ENCODE measurements around the gene EID2. TPM values are rescaled to one million over a fixed set of nuclear protein-coding genes. Genes with fewer than 3 reads are reported as not detected.

EID2 gene
- 13.2 and 19.5 TPM in 2 replicates for total RNA-seq

GRCh38 chr19:39539518-39540332 is at the start of gene EID2:
Gene EID2, minus strand, starts transcription at chr19:39540161. Its CDS starts 82 bp downstream, at chr19:39540079.

GRCh38 chr19:39532233-39533002 is 7.5 kb downstream of the EID2 start, which contains the start of gene EID2B:
Gene EID2B, minus strand, starts transcription at chr19:39532852. Its CDS starts 50 bp downstream, at chr19:39532802.

GRCh38 chr19:39514840-39515550 is 25.0 kb downstream of the EID2 start, which contains the start of gene SELENOV:
Gene SELENOV, plus strand, starts transcription at chr19:39515139. Its CDS starts 74 bp downstream, at chr19:39515213.

GRCh38 chr19:39498798-39499642 is 40.9 kb downstream of the EID2 start, which contains the start of gene DLL3:
Gene DLL3, plus strand, starts transcription at chr19:39498947. Its CDS starts 28 bp downstream, at chr19:39498975.

Other genes with a start within 250 kb of the EID2 start
- not detected in 2 replicates for gene IFNL1, start 243.8 kb downstream of the EID2 start, total RNA-seq
- gene LRFN1, start 219.3 kb downstream of the EID2 start, total RNA-seq, result 0.65 and 1.0 TPM in 2 replicates
- not detected in 2 replicates for gene GMFG, start 204.1 kb downstream of the EID2 start, total RNA-seq
- gene SAMD4B, start 197.7 kb downstream of the EID2 start, total RNA-seq, result 94.0 and 133 TPM in 2 replicates
- gene PAF1, start 149.1 kb downstream of the EID2 start, total RNA-seq, result 39.7 and 61.4 TPM in 2 replicates
- 46.3 and 64.5 TPM in 2 replicates for gene MED29, start 148.8 kb downstream of the EID2 start, total RNA-seq
- gene ZFP36, start 133.3 kb downstream of the EID2 start, total RNA-seq, result 15.0 and 34.1 TPM in 2 replicates
- 27.1 and 55.8 TPM in 2 replicates for gene PLEKHG2, start 127.5 kb downstream of the EID2 start, total RNA-seq
- gene RPS16, start 104.2 kb downstream of the EID2 start, total RNA-seq, result 2,011 and 2,213 TPM in 2 replicates
- 75.0 and 75.4 TPM in 2 replicates for gene SUPT5H, start 94.6 kb downstream of the EID2 start, total RNA-seq
- gene TIMM50, start 59.3 kb downstream of the EID2 start, total RNA-seq, result 97.4 and 144 TPM in 2 replicates
- gene DLL3, start 41.2 kb downstream of the EID2 start, total RNA-seq, result 1.9 and 2.8 TPM in 2 replicates
- gene SELENOV, start 25.0 kb downstream of the EID2 start, total RNA-seq, result 0.81 TPM in 1 of 2 replicates, not detected in the other
- gene EID2B, start 7.3 kb downstream of the EID2 start, total RNA-seq, result 3.3 and 3.9 TPM in 2 replicates
- not detected in 2 replicates for gene LGALS13, start 62.4 kb upstream of the EID2 start, total RNA-seq
- not detected in 2 replicates for gene LGALS16, start 115.8 kb upstream of the EID2 start, total RNA-seq
- gene LGALS14, start 164.3 kb upstream of the EID2 start, total RNA-seq, result not detected in 2 replicates
- not detected in 2 replicates for gene CLC, start 197.9 kb upstream of the EID2 start, total RNA-seq
- not detected in 2 replicates for gene LEUTX, start 238.7 kb upstream of the EID2 start, total RNA-seq

Measured in mesangial cell (primary cell).